ENCODE measurements around the gene ARHGEF17. TPM values are rescaled to one million over a fixed set of nuclear protein-coding genes. Genes with fewer than 3 reads are reported as not detected.

Gene ARHGEF17
- total and polyA plus RNA-seq, 2 experiments from 2014 or later: 30.2 to 35.6 TPM

DNA sequence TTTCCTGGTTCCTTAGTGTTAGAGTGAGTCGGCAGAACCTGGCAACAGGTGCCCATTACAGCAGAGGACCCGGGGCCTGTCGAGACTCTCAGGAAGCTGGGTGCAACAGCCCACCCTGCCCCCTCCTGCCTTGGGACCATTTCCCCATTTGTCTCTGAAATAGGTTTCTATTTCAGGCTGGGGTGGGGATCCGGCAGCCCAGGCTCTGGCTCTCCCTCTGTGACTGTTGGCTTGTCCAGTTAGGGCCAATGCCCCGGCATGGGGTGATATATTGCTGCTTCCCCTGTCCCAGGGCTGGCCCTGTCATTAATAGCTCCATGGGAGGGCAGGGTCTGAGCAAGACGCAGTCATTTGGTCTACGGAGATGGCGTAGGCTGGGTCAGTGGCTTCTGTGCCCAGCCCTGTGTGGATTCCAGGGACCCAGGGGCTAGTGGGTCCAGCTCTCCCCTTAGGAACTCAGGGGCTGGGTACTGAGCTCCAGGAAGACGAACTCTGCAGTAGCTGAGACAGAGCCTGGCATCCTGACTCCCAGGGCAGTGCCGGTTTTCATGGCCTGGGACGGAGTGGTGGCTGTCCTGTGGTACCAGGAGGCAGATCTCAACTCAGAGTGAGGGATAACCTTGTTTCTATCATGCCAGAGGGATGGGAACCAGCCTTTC, 33.2 kb upstream of the ARHGEF17 start:
- H3K9me3 ChIP-seq (ENCODE audit: low read depth): no peaks in the 10 kb centered on the region
- no peaks in the 10 kb centered on the region for H3K9me2 ChIP-seq (replicated peaks; ENCODE audit: insufficient read depth)
- no peaks in the 10 kb centered on the region for H3K27me3 ChIP-seq
- no peak overlapping the region for H3K4me3 ChIP-seq
- H3K36me3 ChIP-seq (replicated peaks; ENCODE audit: insufficient read depth, low read depth): no peaks in the 10 kb centered on the region
- DNase-seq (ENCODE audit: low spot score): no peak
- no peaks in the 10 kb centered on the region for H4K20me1 ChIP-seq (ENCODE audit: insufficient read depth, poor library complexity, severe bottlenecking)
- no peak overlapping the region for H3K27ac ChIP-seq
- H3K4me1 ChIP-seq (ENCODE audit: insufficient read depth): peaks cover 33% of the 10 kb centered on the region
- TF ChIP-seq EZH2 (IDR thresholded peaks at IDR 0.05; ENCODE audit: borderline replicate concordance): no peak
- TF ChIP-seq, protein P1, sequence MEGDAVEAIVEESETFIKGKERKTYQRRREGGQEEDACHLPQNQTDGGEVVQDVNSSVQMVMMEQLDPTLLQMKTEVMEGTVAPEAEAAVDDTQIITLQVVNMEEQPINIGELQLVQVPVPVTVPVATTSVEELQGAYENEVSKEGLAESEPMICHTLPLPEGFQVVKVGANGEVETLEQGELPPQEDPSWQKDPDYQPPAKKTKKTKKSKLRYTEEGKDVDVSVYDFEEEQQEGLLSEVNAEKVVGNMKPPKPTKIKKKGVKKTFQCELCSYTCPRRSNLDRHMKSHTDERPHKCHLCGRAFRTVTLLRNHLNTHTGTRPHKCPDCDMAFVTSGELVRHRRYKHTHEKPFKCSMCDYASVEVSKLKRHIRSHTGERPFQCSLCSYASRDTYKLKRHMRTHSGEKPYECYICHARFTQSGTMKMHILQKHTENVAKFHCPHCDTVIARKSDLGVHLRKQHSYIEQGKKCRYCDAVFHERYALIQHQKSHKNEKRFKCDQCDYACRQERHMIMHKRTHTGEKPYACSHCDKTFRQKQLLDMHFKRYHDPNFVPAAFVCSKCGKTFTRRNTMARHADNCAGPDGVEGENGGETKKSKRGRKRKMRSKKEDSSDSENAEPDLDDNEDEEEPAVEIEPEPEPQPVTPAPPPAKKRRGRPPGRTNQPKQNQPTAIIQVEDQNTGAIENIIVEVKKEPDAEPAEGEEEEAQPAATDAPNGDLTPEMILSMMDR (IDR thresholded peaks at IDR 0.05; ENCODE audit: poor library complexity): no peak
- TF ChIP-seq EZH2phosphoT487 (IDR thresholded peaks at IDR 0.05; ENCODE audit: low read depth, severe bottlenecking, unreplicated experiment): no peak
- H2AFZ ChIP-seq: no peak overlapping the region
- peaks cover 4% of the 10 kb centered on the region for H3K79me2 ChIP-seq
- 96% methylated on average over 11 of the region's 11 CpGs for WGBS (ENCODE audit: low lambda C conversion rate, missing lambda C conversion rate)
- no peak overlapping the region for H3K4me2 ChIP-seq

DNA sequence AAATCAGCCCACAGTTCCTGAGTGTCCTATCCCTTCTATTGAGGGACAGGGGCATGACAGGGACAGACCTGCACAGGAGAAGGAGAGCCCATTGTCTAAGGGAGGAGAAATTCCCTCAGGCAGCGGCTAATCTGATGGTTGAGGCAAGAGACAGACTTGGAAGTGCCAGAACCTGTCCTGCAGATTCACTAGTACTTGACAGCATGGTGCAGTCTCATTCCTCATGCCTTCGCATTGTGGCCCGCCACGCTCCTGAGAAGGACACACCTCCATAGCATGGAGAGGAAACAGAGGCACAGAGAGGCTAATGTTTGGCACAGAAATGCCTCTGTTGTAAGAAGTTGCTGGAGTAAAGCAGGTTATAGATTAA, 32.7 kb upstream of the ARHGEF17 start:
- no peak for TF ChIP-seq EZH2 (IDR thresholded peaks at IDR 0.05; ENCODE audit: borderline replicate concordance)
- TF ChIP-seq, protein P1 (IDR thresholded peaks at IDR 0.05; ENCODE audit: poor library complexity): no peak
- no peak for TF ChIP-seq EZH2phosphoT487 (IDR thresholded peaks at IDR 0.05; ENCODE audit: low read depth, severe bottlenecking, unreplicated experiment)
- H3K27ac ChIP-seq: no peak overlapping the region
- H4K20me1 ChIP-seq (ENCODE audit: insufficient read depth, poor library complexity, severe bottlenecking): no peaks in the 10 kb centered on the region
- no peak overlapping the region for H3K4me3 ChIP-seq
- no peak overlapping the region for H2AFZ ChIP-seq
- peaks cover 4% of the 10 kb centered on the region for H3K79me2 ChIP-seq
- H3K9me2 ChIP-seq (replicated peaks; ENCODE audit: insufficient read depth): no peaks in the 10 kb centered on the region
- no peak for DNase-seq (ENCODE audit: low spot score)
- H3K27me3 ChIP-seq: no peaks in the 10 kb centered on the region
- H3K9me3 ChIP-seq (ENCODE audit: low read depth): no peaks in the 10 kb centered on the region
- H3K4me2 ChIP-seq: no peak overlapping the region
- WGBS (ENCODE audit: low lambda C conversion rate, missing lambda C conversion rate): 77% methylated on average over 4 of the region's 4 CpGs
- no peaks in the 10 kb centered on the region for H3K36me3 ChIP-seq (replicated peaks; ENCODE audit: insufficient read depth, low read depth)
- peaks cover 28% of the 10 kb centered on the region for H3K4me1 ChIP-seq (ENCODE audit: insufficient read depth)

DNA sequence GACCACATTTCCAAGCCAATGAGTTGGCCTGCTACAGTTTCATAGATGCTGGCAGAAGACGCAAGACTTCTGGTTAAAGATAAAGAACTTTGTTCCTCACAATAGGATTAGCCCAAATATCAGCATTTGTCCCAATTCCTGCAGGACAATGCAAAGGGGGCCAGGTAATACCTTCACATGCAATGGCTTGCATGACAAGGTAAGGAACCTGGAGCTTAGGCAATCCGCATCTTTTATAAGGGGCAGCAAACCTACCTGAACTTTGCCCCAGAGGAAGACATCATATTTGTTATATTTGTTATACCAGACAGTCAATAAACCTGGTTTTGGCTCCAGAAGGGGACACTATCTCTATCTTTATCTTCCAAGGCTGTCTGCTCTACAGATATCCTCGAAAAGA, 30.6 kb upstream of the ARHGEF17 start:
- Histone ChIP-seq H4K20me1 (ENCODE audit: insufficient read depth, poor library complexity, severe bottlenecking) (no peaks in the 10 kb centered on the region), H3K27me3 (no peaks in the 10 kb centered on the region), H3K27ac (no peak overlapping the region), H3K9me3 (ENCODE audit: low read depth) (no peaks in the 10 kb centered on the region), H3K9me2 (replicated peaks; ENCODE audit: insufficient read depth) (no peaks in the 10 kb centered on the region), H2AFZ (no peak overlapping the region), H3K4me1 (ENCODE audit: insufficient read depth) (peaks cover 8% of the 10 kb centered on the region), H3K4me3 (no peak overlapping the region), H3K36me3 (replicated peaks; ENCODE audit: insufficient read depth, low read depth) (no peaks in the 10 kb centered on the region), H3K4me2 (no peak overlapping the region), H3K79me2 (peaks cover 4% of the 10 kb centered on the region)
- no peak for DNase-seq (ENCODE audit: low spot score)
- WGBS (ENCODE audit: low lambda C conversion rate, missing lambda C conversion rate): 56% methylated on average over 3 of the region's 3 CpGs
- TF ChIP-seq EZH2 (IDR thresholded peaks at IDR 0.05; ENCODE audit: borderline replicate concordance) (no peak), EZH2phosphoT487 (IDR thresholded peaks at IDR 0.05; ENCODE audit: low read depth, severe bottlenecking, unreplicated experiment) (no peak)
- TF ChIP-seq, protein P1 (IDR thresholded peaks at IDR 0.05; ENCODE audit: poor library complexity): no peak
